NB4 (cell line): ENCODE data around the gene GNPDA1.

Source experiments
- POLR2A ChIP-seq: IDR thresholded peaks from 2 replicates; pipeline ENCODE4 v1.6.1; 2011; ENCODE audit warnings: mild to moderate bottlenecking; ENCODE audit not compliant: insufficient read length; ENCODE audit errors: extremely low read depth
- TF ChIP-seq, protein P1 (sequence below): IDR thresholded peaks from one replicate; pipeline ENCODE4 v1.5.1; 2012; ENCODE audit warnings: low read depth, low read length
- TF ChIP-seq, protein P2 (sequence below): IDR thresholded peaks from 2 replicates; pipeline ENCODE4 v1.6.1; 2011; ENCODE audit warnings: low read depth, low read length

DNA sequence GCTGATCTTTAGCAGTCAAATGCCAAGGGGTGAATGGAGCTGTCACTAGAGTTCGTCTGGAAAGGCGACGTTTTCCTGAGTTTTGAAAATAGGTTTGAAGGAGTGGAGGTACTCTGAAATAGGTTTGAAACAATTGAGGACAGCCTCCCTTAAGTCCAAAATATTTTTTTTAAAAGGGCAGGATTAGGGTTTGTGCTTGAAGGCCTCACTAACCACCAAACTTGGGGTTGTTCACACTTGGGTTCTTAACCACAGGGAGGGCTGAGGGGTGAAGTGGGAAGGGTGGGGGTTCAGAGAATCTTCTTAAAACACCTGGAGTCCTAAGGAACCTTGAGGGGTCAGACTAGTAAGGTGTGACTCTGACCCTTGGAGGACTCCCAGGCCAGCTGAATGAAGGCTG lies 51.4 kb downstream of the GNPDA1 start:
- TF ChIP-seq, protein P1, sequence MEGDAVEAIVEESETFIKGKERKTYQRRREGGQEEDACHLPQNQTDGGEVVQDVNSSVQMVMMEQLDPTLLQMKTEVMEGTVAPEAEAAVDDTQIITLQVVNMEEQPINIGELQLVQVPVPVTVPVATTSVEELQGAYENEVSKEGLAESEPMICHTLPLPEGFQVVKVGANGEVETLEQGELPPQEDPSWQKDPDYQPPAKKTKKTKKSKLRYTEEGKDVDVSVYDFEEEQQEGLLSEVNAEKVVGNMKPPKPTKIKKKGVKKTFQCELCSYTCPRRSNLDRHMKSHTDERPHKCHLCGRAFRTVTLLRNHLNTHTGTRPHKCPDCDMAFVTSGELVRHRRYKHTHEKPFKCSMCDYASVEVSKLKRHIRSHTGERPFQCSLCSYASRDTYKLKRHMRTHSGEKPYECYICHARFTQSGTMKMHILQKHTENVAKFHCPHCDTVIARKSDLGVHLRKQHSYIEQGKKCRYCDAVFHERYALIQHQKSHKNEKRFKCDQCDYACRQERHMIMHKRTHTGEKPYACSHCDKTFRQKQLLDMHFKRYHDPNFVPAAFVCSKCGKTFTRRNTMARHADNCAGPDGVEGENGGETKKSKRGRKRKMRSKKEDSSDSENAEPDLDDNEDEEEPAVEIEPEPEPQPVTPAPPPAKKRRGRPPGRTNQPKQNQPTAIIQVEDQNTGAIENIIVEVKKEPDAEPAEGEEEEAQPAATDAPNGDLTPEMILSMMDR: no peak
- TF ChIP-seq, protein P2, sequence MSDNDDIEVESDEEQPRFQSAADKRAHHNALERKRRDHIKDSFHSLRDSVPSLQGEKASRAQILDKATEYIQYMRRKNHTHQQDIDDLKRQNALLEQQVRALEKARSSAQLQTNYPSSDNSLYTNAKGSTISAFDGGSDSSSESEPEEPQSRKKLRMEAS: no peak
- no peak for TF ChIP-seq POLR2A
